Bronchial epithelial cell (primary cell): ENCODE measurements around the gene DTNBP1. TPM values are rescaled to one million over a fixed set of nuclear protein-coding genes. Genes with fewer than 3 reads are reported as not detected.

Experiments used
- DNase-seq: peaks from one replicate; pipeline ENCODE4 v3.0.0-alpha.2; 2010; ENCODE audit warnings: low read depth
- FAIRE-seq: peaks from 2 replicates; lab custom pipeline; 2011; peaks lifted over from hg19 to GRCh38; lab: Jason Lieb, UNC
- H3K27me3 ChIP-seq: 2 replicates; pipeline ENCODE4 v1.5.1; 2011; ENCODE audit warnings: low read length; ENCODE audit not compliant: control insufficient read depth, insufficient read depth
- H3K36me3 ChIP-seq: 2 replicates; pipeline ENCODE4 v1.5.1; 2011; ENCODE audit warnings: low read length; ENCODE audit not compliant: control insufficient read depth, insufficient read depth
- H3K4me3 ChIP-seq: 2 replicates; pipeline ENCODE4 v1.5.1; 2011; ENCODE audit warnings: mild to moderate bottlenecking, low read depth, low read length, control low read depth
- CTCF ChIP-seq: IDR thresholded peaks from 2 replicates; pipeline ENCODE4 v1.5.1; 2011; ENCODE audit warnings: mild to moderate bottlenecking, moderate library complexity, low read length, control low read depth, inconsistent platforms; ENCODE audit not compliant: insufficient read depth, severe bottlenecking
- total RNA-seq: library from RNA; depleted of rRNA; stranded (reverse); fragments of >200 nt; gene quantifications from 2 replicates; pipeline ENCODE4 v1.2.1, GENCODE V29; 2014

DTNBP1 gene
- total RNA-seq, 1 donor from 2014 or later, result 6.3 TPM

GRCh38 chr6:15522026-15522425 lies 140.8 kb downstream of the DTNBP1 start:
- no peaks in the 10 kb centered on the region for H3K27me3 ChIP-seq
- FAIRE-seq, result no peak
- H3K4me3 ChIP-seq, result no peak overlapping the region
- no peak for DNase-seq
- H3K36me3 ChIP-seq, result peaks cover 18% of the 10 kb centered on the region
- no peak for TF ChIP-seq CTCF

GRCh38 chr6:15521582-15521981 lies 141.2 kb downstream of the DTNBP1 start:
- no peak for FAIRE-seq
- no peak for TF ChIP-seq CTCF
- no peak overlapping the region for H3K4me3 ChIP-seq
- H3K36me3 ChIP-seq, result peaks cover 22% of the 10 kb centered on the region
- no peak for DNase-seq
- H3K27me3 ChIP-seq, result no peaks in the 10 kb centered on the region

GRCh38 chr6:15520626-15521203 lies 142.1 kb downstream of the DTNBP1 start:
- no peak for TF ChIP-seq CTCF
- Histone ChIP-seq H3K27me3 (no peaks in the 10 kb centered on the region), H3K4me3 (no peak overlapping the region), H3K36me3 (peaks cover 25% of the 10 kb centered on the region)
- no peak for FAIRE-seq
- no peak for DNase-seq

- H3K36me3 ChIP-seq, result peaks cover 32% of the 10 kb centered on the region
- no peak for FAIRE-seq
- TF ChIP-seq CTCF, result no peak
- no peak overlapping the region for H3K4me3 ChIP-seq
- no peaks in the 10 kb centered on the region for H3K27me3 ChIP-seq
- DNase-seq, result no peak
Observed at GRCh38 chr6:15519681-15520080, 143.1 kb downstream of the DTNBP1 start.

GRCh38 chr6:15518878-15519277 lies 143.9 kb downstream of the DTNBP1 start:
- FAIRE-seq (no peak), DNase-seq (no peak)
- no peak for TF ChIP-seq CTCF
- Histone ChIP-seq H3K27me3 (no peaks in the 10 kb centered on the region), H3K4me3 (no peak overlapping the region), H3K36me3 (peaks cover 39% of the 10 kb centered on the region)

- TF ChIP-seq CTCF, result no peak
- FAIRE-seq (no peak), DNase-seq (no peak)
- no peak overlapping the region for H3K4me3 ChIP-seq
- H3K27me3 ChIP-seq, result no peaks in the 10 kb centered on the region
- H3K36me3 ChIP-seq, result peaks cover 45% of the 10 kb centered on the region
Observed at GRCh38 chr6:15518057-15518456, 144.8 kb downstream of the DTNBP1 start.
